DOHH2 (cell line): ENCODE data around the gene PTPRC.

ENCODE experiments used
- H3F3A ChIP-seq: fragments of 200-600 bp; sonication (generic), shearing (Covaris generic); 2 replicates; pipeline ENCODE4 v1.6.0; 2016; ENCODE audit warnings: antibody characterized with exemption, mild to moderate bottlenecking; ENCODE audit not compliant: control insufficient read depth, insufficient read depth
- H3K27ac ChIP-seq: fragments of 200-600 bp; sonication (generic); 2 replicates; pipeline ENCODE4 v1.5.1; 2014; ENCODE audit warnings: low read depth, mild to moderate bottlenecking, low read length, moderate library complexity
- H3K27me3 ChIP-seq: fragments of 200-600 bp; sonication (generic); 2 replicates; pipeline ENCODE4 v1.6.1; 2014; ENCODE audit warnings: mild to moderate bottlenecking, low read length, mixed read lengths; ENCODE audit not compliant: control insufficient read depth
- H3K36me3 ChIP-seq: fragments of 200-600 bp; sonication (generic); 2 replicates; pipeline ENCODE4 v1.6.1; 2014; ENCODE audit warnings: mild to moderate bottlenecking, low read length, moderate library complexity, mixed read lengths; ENCODE audit not compliant: control insufficient read depth
- H3K4me1 ChIP-seq: fragments of 200-600 bp; sonication (generic); 2 replicates; pipeline ENCODE4 v1.6.1; 2014; ENCODE audit warnings: mild to moderate bottlenecking, low read length, mixed read lengths; ENCODE audit not compliant: control insufficient read depth
- H3K4me2 ChIP-seq: fragments of 200-600 bp; sonication (generic); 2 replicates; pipeline ENCODE4 v1.6.0; 2014; ENCODE audit warnings: mild to moderate bottlenecking, low read length, moderate library complexity
- H3K4me3 ChIP-seq: fragments of 200-600 bp; sonication (generic); 2 replicates; pipeline ENCODE4 v1.5.1; 2014; ENCODE audit warnings: mild to moderate bottlenecking, low read length, mixed read lengths
- H3K79me2 ChIP-seq: fragments of 200-600 bp; sonication (generic); 2 replicates; pipeline ENCODE4 v1.6.1; 2014; ENCODE audit warnings: mild to moderate bottlenecking, low read length, mixed read lengths; ENCODE audit not compliant: control insufficient read depth
- H3K9me2 ChIP-seq: fragments of 200-600 bp; sonication (generic); replicated peaks from 2 replicates; pipeline ENCODE4 v1.6.1; 2014; ENCODE audit warnings: mild to moderate bottlenecking, low read length, mixed read lengths; ENCODE audit not compliant: control insufficient read depth
- H3K9me3 ChIP-seq: fragments of 200-600 bp; sonication (generic); 2 replicates; pipeline ENCODE4 v1.6.1; 2014; ENCODE audit warnings: antibody characterized with exemption, low read length, mixed read lengths; ENCODE audit not compliant: control insufficient read depth, insufficient read depth
- H4K20me1 ChIP-seq: fragments of 200-600 bp; sonication (generic); 2 replicates; pipeline ENCODE4 v1.6.0; 2014; ENCODE audit warnings: low read depth, mild to moderate bottlenecking, antibody characterized with exemption, low read length, moderate library complexity; ENCODE audit not compliant: control insufficient read depth, insufficient read depth
- EZH2phosphoT487 ChIP-seq: fragments of 200-600 bp; sonication (generic); IDR thresholded peaks from 2 replicates; pipeline ENCODE4 v1.6.1; 2017; ENCODE audit warnings: borderline replicate concordance, mild to moderate bottlenecking, antibody characterized with exemption, low read length, moderate library complexity, mixed read lengths
- TF ChIP-seq, protein P1 (sequence below): fragments of 200-600 bp; sonication (generic); IDR thresholded peaks from one replicate; pipeline ENCODE4 v1.5.1; 2014; ENCODE audit warnings: antibody characterized with exemption, mild to moderate bottlenecking, low read depth, low read length; ENCODE audit not compliant: poor library complexity, severe bottlenecking

PTPRC gene

DNA sequence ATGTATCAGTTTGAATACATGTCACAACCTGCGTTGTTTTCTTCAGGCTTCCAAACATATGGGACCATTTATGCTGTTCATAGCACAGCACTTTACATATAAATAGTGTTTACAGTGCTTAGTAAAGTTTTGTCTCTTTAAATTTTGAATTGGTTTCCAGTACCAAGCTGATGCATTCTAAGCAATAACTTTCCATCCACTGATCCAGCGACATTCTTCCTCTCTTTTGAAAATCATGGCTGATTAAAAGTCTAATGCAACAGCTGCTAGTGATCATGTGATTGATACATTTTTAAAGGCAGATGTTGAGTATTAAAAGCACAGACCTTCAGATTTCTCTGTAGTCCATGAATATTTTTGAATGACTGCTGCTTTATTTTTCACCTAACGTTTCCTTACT, 154.9 kb downstream of the PTPRC start:
- Histone ChIP-seq H3K9me2 (no peaks in the 10 kb centered on the region), H4K20me1 (no peaks in the 10 kb centered on the region), H3K79me2 (no peaks in the 10 kb centered on the region), H3K9me3 (peaks cover 18% of the 10 kb centered on the region; the same call in 1 of the 2 replicates), H3K4me2 (no peak overlapping the region), H3K27me3 (no peaks in the 10 kb centered on the region), H3F3A (no peaks in the 10 kb centered on the region), H3K36me3 (no peaks in the 10 kb centered on the region), H3K27ac (no peak overlapping the region), H3K4me3 (no peak overlapping the region), H3K4me1 (peaks cover 5% of the 10 kb centered on the region)
- TF ChIP-seq, protein P1, sequence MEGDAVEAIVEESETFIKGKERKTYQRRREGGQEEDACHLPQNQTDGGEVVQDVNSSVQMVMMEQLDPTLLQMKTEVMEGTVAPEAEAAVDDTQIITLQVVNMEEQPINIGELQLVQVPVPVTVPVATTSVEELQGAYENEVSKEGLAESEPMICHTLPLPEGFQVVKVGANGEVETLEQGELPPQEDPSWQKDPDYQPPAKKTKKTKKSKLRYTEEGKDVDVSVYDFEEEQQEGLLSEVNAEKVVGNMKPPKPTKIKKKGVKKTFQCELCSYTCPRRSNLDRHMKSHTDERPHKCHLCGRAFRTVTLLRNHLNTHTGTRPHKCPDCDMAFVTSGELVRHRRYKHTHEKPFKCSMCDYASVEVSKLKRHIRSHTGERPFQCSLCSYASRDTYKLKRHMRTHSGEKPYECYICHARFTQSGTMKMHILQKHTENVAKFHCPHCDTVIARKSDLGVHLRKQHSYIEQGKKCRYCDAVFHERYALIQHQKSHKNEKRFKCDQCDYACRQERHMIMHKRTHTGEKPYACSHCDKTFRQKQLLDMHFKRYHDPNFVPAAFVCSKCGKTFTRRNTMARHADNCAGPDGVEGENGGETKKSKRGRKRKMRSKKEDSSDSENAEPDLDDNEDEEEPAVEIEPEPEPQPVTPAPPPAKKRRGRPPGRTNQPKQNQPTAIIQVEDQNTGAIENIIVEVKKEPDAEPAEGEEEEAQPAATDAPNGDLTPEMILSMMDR, result no peak
- TF ChIP-seq EZH2phosphoT487, result no peak

DNA sequence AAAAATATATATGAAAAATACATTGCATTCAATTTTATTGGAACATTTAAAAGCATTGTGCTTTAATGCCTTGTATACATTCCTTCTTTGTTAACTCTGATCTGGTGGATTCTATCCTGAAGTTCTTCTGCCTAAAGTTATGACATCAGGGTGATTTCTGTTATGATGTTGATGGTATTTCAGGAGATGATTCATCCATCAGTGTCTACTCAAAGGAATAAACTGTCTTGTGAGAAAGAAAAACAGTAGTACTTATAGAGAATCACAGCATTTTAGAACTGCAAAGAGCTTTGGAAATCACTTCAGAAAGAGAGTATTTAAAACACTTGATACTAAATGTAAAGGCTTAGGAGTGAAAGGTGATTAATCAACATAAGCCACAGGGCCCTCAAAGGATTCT, 155.7 kb downstream of the PTPRC start:
- H3K27me3 ChIP-seq, result no peaks in the 10 kb centered on the region
- no peaks in the 10 kb centered on the region for H3K79me2 ChIP-seq
- H3K36me3 ChIP-seq, result no peaks in the 10 kb centered on the region
- H3K4me3 ChIP-seq, result no peak overlapping the region
- no peaks in the 10 kb centered on the region for H3F3A ChIP-seq
- no peaks in the 10 kb centered on the region for H3K4me1 ChIP-seq
- H4K20me1 ChIP-seq, result no peaks in the 10 kb centered on the region
- peaks cover 18% of the 10 kb centered on the region; the same call in 1 of the 2 replicates for H3K9me3 ChIP-seq
- H3K4me2 ChIP-seq, result no peak overlapping the region
- no peak overlapping the region for H3K27ac ChIP-seq
- H3K9me2 ChIP-seq, result no peaks in the 10 kb centered on the region
- TF ChIP-seq EZH2phosphoT487, result no peak

DNA sequence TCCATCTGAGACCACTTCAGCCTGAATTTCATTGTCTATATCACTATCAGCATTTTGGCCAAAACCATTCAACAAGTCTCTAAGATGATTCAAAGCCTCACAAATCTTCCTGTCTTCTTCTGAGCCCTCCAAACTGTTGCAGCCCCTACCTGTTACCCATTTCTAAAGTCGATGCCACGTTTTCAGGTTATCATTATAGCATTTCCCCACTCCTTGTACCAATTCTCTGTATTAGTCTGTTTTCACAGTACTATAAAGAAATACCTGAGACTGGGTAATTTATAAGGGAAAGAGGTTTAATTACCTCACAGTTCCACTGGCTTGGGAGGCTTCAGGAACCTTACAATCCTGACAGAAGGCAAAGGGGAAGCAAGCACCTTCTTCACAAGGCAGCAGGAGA, 158.8 kb downstream of the PTPRC start:
- Histone ChIP-seq H3K79me2 (no peaks in the 10 kb centered on the region), H3K36me3 (no peaks in the 10 kb centered on the region), H3K4me2 (no peak overlapping the region), H3K4me3 (no peak overlapping the region), H3F3A (no peaks in the 10 kb centered on the region), H3K27ac (no peak overlapping the region), H4K20me1 (no peaks in the 10 kb centered on the region), H3K9me2 (no peaks in the 10 kb centered on the region), H3K4me1 (no peaks in the 10 kb centered on the region), H3K9me3 (peaks cover 18% of the 10 kb centered on the region; the same call in 1 of the 2 replicates), H3K27me3 (no peaks in the 10 kb centered on the region)
- no peak for TF ChIP-seq EZH2phosphoT487
- TF ChIP-seq, protein P1, result no peak

DNA sequence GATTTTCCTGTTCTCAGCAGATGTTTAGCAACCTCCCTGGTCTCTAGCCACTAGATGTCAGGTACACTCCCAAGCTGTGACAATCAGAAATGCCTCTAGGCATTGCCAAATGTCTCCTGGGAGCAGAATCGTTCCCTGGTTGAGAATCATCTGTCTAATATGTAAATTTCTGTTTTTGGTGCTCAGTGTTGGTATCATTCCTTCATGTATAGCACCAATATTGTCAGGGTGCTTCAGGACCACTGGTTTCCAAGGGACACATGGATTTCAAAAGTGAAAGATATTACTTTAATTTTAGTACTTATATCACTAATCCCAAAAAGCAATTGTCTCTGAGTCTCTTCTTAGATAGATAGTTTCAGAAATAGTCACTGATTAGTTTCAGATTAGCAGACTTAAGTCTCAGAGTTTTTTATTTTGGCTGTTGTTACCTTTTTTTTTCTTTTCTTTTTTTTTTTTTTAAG, 160.1 kb downstream of the PTPRC start:
- no peak overlapping the region for H3K4me3 ChIP-seq
- no peaks in the 10 kb centered on the region for H3K9me2 ChIP-seq
- TF ChIP-seq, protein P1, result no peak
- no peak overlapping the region for H3K4me2 ChIP-seq
- H3K27ac ChIP-seq, result no peak overlapping the region
- no peaks in the 10 kb centered on the region for H3K27me3 ChIP-seq
- no peaks in the 10 kb centered on the region for H4K20me1 ChIP-seq
- no peaks in the 10 kb centered on the region for H3K79me2 ChIP-seq
- H3K36me3 ChIP-seq, result no peaks in the 10 kb centered on the region
- no peaks in the 10 kb centered on the region for H3K4me1 ChIP-seq
- H3F3A ChIP-seq, result no peaks in the 10 kb centered on the region
- H3K9me3 ChIP-seq, result peaks cover 18% of the 10 kb centered on the region; the same call in 1 of the 2 replicates
